HG03108 (cell line): ENCODE measurements around the gene RNU6-8.
A peak's percentile ranks its signal among the peaks of the same experiment; 100 is the strongest.

Experiments used
- ATAC-seq: cut with Tn5 transposase; IDR thresholded peaks from one replicate; pipeline ENCODE4 v1.9.1; 2021; ENCODE audit warnings: moderate library complexity; ENCODE audit not compliant: unreplicated experiment

RNU6-8 gene

DNA sequence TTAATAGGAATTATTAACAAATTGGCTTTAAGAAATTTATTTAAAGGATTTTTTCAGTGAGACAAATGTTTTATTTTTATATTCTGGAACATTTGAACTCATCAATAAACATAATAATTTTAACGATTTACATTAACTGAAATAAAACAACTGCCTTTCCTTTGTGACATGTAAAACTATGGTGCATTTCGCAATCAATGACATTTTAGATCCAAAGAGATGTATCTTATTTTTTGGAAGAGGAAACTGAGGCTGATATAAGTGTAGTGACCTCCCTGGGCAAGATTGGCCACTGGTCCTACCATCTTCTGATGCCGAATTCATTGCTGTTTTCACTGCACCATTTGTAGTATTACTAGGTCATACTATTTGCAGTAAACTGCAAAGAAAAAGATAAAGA, 2.5 kb upstream of the RNU6-8 start:
- no peak for ATAC-seq

DNA sequence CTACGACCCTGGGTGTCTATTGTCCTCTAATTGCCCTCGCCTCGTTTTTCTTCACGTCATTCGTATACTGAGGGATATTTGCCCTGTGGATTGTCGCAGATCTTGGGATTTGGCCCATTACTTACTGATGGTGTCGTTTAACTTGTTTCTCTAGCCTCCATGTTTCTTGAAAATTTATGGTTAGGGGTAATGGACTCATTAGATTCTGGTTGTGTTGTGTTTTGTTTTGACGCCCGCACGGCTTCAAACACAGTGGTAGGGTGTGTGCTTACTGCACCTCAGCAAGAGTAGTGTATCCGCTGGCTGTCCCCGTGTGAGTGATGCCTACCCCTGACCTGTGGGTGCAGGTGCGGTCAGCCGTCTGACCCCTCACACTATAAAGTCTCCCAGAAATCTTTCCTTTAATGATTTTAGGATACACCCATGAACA, 874 bp upstream of the RNU6-8 start:
- ATAC-seq: no peak

DNA sequence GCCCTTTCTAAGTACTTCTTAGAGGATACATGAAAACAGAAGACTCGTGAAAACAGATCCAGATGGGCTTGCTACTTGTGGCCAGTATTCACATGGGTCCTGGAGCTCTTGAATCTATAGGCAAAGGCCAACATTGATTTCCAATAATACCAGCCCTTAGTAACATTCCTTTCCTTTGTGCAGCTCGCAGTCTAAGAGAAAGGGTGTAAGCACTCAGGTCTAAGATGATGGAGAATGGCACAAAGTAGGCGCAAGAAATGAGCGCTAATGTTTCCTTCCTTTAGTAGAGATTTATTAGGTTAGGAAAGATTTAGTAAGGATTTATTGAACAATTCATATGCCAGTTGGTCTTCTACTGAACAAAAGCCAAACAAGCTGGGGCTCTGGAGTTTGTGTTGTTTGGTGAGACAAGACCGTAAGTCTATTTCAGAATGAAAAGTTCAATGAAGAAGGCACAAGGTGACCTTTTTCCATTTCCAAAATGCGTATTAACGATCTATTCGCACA, 525 bp downstream of the RNU6-8 start:
- ATAC-seq: no peak

DNA sequence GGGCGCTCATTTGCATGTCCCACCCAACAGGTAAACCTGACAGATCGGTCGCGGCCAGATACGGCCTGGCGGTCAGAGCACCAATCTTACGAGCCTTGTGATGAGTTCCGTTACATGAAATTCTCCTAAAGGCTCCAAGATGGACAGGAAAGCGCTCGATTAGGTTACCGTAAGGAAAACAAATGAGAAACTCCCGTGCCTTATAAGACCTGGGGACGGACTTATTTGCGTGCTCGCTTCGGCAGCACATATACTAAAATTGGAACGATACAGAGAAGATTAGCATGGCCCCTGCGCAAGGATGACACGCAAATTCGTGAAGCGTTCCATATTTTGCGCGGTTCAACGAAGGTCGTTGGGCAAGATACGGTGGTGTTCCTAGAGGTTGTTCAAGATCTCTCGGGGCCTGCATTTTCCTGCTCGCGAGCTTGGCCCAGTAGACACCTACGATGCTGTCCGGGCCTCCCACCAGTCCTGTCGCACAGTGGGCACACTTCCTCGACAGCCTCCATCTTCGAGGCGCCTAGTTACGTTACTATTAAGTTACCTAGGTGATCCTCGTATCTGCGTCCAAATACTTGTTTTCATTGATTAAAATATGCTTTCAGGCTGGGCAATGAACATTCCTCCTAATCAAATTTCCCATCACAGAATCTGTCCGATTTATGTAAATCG, 1.1 kb downstream of the RNU6-8 start, which contains the start of gene RNU6-7:
Gene RNU6-7, plus strand, starts transcription at position 230 of the 675 bp plus-strand sequence.
- ATAC-seq: no peak

DNA sequence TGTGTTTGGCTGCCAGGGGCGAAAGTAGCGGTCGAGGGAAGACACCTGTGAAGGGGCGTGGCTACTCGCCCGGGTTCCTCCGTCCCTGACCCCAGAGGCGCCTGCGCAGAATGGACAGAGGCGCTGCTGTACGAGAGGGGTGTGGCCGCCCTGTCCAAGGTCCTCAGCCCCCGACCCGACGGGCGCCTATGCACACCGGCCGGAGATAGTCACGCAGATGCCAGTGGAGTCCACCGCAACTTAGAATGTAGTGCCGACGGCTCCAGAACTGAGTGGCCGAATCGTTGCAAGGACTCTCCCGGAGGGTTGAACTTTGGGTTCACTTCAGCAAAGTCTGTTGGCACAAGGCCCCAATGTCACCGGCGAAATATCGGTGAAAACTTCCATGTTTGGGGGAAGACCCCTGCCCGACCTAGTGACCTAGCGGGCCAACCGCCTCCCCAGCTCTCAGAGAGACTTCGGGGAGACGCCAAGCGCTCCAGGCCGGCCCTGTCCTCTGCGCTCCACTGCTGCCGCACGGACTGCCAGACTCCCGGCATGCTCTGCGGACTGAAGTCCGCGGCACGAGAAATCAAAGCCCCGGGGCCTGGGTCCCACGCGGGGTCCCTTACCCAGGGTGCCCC, 1.8 kb downstream of the RNU6-8 start:
- ATAC-seq: peak; percentile 60

DNA sequence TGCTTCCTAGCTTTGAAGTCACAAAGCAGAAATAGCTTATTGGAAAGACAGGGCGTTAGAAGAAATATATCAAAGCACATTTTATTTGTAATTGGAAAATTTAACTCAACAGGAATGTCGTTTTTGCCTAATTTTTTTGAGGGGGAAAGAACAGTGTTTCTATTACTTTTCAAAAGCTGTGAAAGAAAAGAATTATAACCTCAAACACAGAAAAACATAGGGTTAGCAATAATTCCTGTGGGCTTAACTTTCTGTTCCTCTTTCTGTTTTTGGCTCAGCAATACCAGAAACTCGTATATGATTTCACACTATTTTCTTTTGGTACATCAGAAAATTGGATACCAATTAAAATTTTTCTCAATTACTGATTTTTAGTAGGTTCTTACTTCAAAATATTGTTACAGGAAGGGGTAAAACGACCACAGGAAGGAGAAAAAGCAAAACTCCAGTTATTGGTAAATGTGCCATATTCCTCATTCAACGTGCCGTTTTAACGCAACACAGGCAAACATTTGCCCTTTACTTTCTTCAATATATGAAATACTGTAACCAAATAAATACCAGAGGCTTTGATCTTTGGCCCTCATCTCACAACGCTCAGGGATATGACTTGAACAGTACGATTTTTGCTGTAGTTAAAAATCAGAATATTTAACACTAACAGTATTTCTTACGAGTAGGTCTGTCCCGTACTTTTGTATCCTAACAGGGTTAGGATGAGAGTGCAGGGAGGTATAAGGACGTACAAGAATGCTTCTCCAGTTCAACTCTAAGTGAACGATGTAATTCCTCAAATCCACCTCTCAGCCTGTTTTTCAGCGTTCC, 2.5 kb downstream of the RNU6-8 start:
- ATAC-seq: no peak

DNA sequence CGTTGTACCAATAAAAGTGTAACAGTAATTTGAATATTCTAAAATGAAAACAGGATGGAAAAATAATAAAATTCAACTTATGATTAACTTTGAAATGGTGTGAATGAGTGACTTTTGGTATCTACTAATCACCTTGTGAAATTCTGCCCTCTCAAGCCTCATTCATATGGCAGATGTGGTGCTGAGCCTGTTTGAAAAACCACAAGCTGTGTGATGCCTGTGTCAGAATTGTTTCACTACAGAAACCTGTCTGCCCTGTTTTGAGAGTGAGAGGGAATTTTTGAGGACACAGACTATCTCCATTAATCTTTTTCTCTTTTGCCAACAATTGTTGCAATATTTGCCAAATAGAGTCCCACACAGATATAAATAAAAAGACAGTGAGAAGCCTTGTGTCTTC, 5.2 kb downstream of the RNU6-8 start:
- no peak for ATAC-seq

DNA sequence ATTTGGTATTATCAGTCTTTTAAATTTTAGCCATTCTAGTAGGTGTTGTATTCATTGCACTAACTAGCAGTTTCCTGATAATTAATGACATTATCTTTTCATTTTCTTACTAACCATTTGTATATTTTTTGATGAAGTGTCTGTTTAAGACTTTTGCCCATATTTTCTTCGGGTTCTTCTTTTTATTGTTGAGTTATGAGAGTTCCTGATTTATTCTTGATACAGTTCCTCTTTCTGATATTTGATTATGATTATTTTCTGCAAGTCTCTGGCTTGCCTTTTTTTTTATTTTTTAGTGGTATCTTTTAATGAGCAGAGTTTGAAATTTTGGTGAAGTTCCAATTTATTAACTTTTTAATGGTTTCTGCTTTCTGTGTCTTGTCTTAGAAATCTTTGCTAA, 7.4 kb downstream of the RNU6-8 start:
- no peak for ATAC-seq

DNA sequence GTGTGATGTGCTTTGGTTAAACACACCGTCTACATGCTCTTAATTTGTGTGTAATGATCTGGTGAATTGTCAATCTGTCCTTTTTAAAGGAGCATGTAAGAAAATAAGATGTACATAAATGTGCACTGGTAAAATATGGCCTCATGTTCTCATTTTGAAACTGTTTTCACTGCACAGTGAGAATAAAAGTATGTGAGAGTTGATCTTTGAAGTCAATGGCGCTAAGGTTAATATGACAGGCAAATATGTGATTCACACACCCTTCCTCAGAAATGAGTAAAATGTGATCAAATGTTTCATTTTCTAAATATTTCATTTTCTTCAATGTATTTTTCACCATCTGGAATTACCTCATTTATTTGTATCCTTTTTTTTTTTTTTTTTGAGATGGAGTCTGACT, 9.5 kb downstream of the RNU6-8 start:
- ATAC-seq: no peak

DNA sequence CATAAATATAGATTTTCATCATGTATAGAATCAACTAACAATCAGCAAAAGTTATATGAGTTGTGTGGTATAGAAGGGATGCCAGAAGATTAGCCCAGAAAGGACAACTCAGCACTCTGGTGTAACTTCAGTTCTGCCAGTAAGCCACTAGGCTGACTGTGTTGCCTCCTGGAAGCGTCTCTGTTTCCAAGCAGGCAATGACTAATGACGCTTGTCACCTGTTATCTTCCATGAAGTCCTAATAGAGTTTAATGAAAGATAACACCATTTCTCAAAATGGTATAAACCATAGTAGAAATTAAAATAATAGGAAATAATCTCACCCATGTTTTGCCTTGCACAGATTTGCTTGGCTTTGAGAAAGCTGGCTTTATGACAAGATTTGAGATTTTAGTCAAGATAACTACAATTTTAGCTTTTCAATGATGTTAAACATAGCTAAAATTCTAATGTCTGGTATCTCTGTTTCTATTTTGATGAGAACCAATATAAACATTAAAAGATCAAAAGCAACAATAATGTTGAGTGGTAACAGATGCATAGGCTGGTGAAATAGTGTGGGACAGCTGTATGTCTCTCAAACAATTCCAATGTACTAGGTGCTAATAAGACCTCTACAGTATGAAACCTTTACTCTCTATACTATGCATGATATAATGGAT, 10.2 kb downstream of the RNU6-8 start:
- no peak for ATAC-seq

DNA sequence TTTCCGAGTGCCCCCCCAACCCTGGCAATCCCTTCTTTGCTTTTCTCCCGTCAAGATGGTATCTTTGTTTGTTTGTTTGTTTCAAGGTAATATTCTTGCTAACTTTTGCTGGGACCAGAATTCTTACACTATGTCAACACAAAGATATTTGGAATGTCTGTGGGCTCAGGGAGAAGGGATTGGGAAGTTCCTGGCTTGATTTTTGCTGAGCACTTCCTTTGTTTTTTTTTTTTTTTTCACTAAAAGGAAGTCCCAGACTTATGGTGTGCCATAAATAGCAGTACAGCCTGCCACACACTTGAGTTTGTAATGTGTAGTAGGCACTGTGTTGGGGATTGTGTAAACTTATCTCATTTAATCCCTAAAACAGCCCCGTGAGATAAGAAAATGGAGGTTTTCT, 12.4 kb downstream of the RNU6-8 start:
- no peak for ATAC-seq

DNA sequence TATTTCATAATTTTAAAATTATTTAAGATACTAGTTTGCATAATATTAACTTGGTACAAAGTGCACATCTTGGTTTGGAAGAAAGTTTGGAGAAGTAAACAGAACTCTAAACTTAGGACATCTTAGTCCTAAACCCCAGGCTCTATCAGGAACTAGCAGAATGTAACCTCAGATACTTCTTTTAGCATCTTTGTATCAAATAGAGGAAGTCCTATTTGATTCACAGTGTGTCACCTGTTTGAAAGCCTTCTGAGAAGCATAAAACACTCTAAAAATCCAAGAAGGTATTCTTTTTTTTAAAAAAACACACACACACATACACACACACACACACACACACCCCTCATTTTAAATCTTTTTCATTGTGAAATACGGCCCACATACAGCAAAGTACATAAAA, 13.3 kb downstream of the RNU6-8 start:
- no peak for ATAC-seq

DNA sequence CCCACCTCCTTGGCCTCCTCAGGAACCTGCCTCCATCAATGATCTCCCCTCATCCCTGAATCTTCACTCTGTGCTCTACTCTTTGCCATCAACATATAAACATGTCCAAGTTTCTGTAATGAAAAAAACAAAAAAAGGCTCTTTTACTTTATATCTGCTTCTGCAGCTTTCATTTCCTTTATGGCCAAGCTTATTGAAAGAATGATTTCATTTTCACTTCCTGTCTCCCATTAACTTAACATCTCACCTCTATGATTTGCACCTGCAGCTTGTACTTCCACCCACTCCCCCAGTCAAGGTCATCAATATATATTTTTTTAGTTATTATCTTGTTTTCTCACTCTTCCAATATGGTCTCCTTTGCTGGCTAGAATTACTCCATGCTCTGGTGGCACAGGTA, 16.8 kb downstream of the RNU6-8 start:
- no peak for ATAC-seq

DNA sequence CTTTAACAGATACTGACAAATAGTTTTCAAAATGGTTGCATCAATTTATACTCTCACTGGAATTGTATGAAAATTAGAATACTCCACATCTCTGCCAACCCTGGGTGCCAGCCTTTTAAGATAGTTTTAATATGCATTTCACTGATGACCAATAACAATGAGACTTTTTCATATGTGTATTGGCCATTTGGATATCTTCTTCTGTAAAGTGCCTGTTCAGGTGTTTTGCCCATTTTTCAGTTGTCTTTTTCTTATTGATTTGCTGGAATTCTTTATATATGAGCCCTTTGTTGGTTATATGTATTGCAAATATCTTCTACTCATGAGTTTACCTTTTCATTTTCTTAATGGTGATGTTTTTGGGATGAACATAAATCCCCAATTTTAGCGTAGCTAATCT, 18.0 kb downstream of the RNU6-8 start:
- no peak for ATAC-seq

DNA sequence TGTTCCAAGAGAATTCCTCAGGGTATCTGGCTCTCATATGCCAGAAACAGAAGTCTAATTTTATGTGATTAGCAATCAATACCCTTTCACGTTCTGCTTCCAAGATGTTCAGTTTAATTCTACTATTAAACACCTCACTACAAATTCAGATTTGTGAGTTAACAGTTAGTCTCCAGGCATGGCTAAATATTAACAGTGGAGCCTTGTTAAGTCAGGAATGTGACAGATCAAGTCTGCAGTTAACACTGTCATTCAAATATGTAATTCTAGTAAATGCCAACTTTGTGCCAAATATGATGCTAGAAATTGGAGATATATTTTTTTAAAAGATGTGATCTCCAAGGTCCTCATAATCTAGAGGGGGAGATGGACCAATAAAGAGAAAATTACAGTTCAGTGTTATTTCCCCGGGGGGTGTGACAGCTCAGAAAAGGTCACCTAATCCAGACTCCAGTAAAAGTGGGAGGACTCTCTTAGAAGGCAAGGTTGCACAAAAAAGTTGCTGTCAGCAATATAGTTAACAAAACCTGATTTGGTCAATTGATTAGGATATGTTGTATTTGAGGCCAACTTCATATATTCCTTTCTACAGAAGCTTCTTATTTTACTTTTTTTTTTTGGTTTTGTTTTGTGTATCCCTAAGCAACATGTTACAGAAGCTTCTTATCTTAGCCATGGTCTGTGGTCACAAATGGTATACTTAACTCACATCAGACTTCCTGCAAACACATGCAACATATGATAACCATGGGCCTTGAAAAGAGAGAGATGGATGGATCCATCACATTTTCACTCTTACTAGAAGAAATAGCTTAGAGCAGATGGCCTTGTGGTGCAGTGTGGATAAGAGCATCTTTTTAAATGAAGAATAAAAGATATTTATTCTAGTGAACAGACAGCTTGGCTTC, 19.7 kb downstream of the RNU6-8 start:
- no peak for ATAC-seq

DNA sequence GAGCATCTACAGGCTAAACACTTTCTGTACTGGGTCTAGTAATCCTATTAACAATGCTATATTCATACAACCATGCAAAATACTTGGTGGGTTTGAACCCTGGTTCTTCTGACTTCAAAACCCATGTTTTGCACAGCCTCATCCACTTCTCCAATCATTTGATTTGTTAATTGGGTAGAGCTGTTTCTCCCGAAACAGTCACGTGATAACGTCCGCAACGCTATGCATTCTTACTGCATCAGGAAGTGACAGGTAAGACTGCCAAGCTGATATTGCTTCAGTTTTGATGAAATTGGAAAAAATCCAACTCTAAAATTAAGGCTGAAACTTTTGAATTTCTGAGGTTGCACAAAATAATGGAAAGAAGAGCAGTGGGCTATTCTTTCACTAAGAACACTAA, 31.6 kb downstream of the RNU6-8 start:
- no peak for ATAC-seq

DNA sequence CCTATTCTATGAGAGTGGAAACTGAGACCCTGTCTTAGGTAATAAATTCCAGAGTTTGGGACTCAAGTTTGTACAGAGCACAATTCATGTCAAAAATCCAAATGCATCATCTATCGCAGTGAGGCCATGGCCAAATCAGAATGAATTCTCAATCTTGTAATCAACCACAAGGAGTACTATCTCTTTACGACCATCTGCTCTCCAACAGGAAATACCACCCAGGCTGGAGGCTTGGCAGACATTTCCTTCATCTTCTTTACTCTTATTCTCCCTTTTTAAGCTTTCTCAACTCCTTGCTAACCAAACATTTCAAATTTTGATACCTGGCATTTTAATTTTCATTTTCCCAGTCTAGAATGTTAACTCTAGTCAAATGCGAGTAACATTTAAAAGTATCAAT, 33.9 kb downstream of the RNU6-8 start:
- no peak for ATAC-seq

DNA sequence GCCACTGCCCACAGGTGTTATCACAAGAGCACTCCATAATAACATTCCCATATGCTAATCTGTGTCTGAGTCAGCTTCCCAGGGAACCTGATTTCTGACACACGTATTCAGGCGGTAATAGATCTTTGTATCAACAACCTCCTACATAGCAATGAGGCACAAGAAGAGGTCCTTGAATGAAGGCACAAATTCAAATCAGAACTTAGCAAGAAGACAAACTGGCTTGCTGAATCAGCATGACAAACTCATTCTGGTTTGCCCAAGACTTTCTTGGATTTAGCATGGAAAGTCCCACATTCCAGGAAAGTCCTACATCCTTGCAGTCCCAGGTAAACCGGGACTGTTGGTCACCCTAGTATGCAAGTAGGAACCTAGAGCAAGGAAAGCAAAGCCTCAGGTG, 35.2 kb downstream of the RNU6-8 start:
- ATAC-seq: no peak

DNA sequence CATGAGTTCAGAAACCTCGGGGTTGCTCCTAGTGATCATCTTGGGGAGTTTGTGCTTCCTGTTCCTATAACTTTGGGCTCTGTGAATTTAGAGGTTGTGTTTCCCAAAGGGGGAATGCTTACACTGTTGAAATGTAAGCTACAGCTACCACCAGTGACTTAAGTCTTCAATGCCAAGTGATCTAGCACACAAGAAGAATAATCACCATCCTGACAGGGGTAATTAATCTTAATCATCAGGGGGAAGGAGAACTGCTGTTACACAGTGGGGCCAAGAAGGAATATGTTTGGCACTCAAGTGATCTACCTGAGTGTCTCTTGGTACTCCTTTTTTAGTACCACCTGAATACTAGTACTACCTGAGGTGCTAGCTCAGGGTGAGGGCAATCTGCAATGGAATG, 36.1 kb downstream of the RNU6-8 start:
- ATAC-seq: no peak

DNA sequence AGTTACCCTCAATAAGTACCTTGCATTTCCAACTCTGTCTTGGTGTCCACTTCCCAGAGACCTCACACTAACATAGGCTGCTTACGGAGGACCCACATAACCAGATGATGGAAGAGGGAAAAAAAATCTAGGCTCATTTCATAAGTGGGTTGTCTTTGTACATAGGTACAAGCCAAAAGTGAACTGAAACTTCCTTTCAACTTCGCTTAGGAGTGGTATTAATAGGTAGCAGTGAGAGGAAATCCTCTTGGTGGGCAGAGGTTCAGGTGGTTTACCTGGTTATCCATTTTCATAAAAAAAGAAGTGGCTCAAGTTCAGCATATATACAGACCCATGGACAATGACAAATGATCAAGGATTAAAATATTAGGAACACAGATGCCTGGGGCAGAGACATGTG, 37.0 kb downstream of the RNU6-8 start:
- peak; percentile 69 for ATAC-seq
